Measurements from ENCODE around the gene SNX5. TPM values are rescaled to one million over a fixed set of nuclear protein-coding genes. Genes with fewer than 3 reads are reported as not detected.

SNX5 gene
- total and polyA plus RNA-seq, 2 of the 13 experiments (the other 11 are each of a cell fraction or from before 2014, with no cell fraction given) = 664 to 1,040 TPM

DNA sequence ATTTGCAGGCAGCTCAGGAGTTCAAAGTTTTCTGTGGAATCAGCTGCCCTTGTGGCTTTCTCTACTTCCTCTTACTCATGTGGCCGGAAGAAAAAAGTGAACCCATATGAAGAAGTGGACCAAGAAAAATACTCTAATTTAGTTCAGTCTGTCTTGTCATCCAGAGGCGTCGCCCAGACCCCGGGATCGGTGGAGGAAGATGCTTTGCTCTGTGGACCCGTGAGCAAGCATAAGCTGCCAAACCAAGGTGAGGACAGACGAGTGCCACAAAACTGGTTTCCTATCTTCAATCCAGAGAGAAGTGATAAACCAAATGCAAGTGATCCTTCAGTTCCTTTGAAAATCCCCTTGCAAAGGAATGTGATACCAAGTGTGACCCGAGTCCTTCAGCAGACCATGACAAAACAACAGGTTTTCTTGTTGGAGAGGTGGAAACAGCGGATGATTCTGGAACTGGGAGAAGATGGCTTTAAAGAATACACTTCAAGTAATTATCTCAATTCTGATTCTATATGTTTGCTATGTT lies 1.4 kb upstream of the SNX5 start (continued):
- TF ChIP-seq ZNF646 (CRISPR knock-in tag; IDR thresholded peaks at IDR 0.05) = no peak
- TF ChIP-seq DNMT1 (CRISPR knock-in tag; IDR thresholded peaks at IDR 0.05) = no peak
- TF ChIP-seq PLSCR1 (CRISPR knock-in tag; IDR thresholded peaks at IDR 0.05; ENCODE audit: borderline replicate concordance) = no peak
- 0 out of 2 replicates have a peak, but pooled peaks have one; percentile 14 for TF ChIP-seq ZNF761 (CRISPR knock-in tag; conservative IDR thresholded peaks at IDR 0.05)
- TF ChIP-seq U2AF1 (optimal IDR thresholded peaks at IDR 0.05; ENCODE audit: low read depth, low read length) = no peak
- TF ChIP-seq POLR2AphosphoS5 (IDR thresholded peaks at IDR 0.05; ENCODE audit: low read depth, low read length) = peak; percentile 17
- TF ChIP-seq TGIF2 (CRISPR knock-in tag; IDR thresholded peaks at IDR 0.05) = 0 out of 2 replicates have a peak, but pooled peaks have one; percentile 51
- no peak for TF ChIP-seq ZBTB38 (CRISPR knock-in tag; IDR thresholded peaks at IDR 0.05)
- TF ChIP-seq SMARCC2 (IDR thresholded peaks at IDR 0.05) = no peak; the same call in 1 of the 2 replicates
- no peak for TF ChIP-seq ZNF747 (CRISPR knock-in tag; IDR thresholded peaks at IDR 0.05; ENCODE audit: borderline replicate concordance)
- no peak for TF ChIP-seq BRCA1 (CRISPR knock-in tag; IDR thresholded peaks at IDR 0.05)
- TF ChIP-seq ZNF768 (CRISPR knock-in tag; IDR thresholded peaks at IDR 0.05) = no peak
- TF ChIP-seq RARA (CRISPR knock-in tag; IDR thresholded peaks at IDR 0.05) = no peak
- TF ChIP-seq, protein P1, sequence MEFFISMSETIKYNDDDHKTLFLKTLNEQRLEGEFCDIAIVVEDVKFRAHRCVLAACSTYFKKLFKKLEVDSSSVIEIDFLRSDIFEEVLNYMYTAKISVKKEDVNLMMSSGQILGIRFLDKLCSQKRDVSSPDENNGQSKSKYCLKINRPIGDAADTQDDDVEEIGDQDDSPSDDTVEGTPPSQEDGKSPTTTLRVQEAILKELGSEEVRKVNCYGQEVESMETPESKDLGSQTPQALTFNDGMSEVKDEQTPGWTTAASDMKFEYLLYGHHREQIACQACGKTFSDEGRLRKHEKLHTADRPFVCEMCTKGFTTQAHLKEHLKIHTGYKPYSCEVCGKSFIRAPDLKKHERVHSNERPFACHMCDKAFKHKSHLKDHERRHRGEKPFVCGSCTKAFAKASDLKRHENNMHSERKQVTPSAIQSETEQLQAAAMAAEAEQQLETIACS (CRISPR knock-in tag; IDR thresholded peaks at IDR 0.05) = no peak
- no peak for TF ChIP-seq ZNF546 (CRISPR knock-in tag; conservative IDR thresholded peaks at IDR 0.05)
- no peak for TF ChIP-seq SRSF9 (IDR thresholded peaks at IDR 0.05; ENCODE audit: borderline replicate concordance, insufficient read depth, low read depth, low read length, poor library complexity, severe bottlenecking)
- TF ChIP-seq ZNF780A (CRISPR knock-in tag; IDR thresholded peaks at IDR 0.05) = no peak
- no peak for TF ChIP-seq CENPX (CRISPR knock-in tag; IDR thresholded peaks at IDR 0.05)
- no peak for TF ChIP-seq IRX3 (CRISPR knock-in tag; IDR thresholded peaks at IDR 0.05; ENCODE audit: borderline replicate concordance, low read depth)
- TF ChIP-seq ZSCAN22 (CRISPR knock-in tag; IDR thresholded peaks at IDR 0.05) = no peak
- TF ChIP-seq ZEB1 (IDR thresholded peaks at IDR 0.05; ENCODE audit: insufficient replicate concordance, low read depth) = no peak
- no peak for TF ChIP-seq ZMYM3 (CRISPR knock-in tag; IDR thresholded peaks at IDR 0.05)
- TF ChIP-seq GATAD2A (CRISPR knock-in tag; IDR thresholded peaks at IDR 0.05) = peak; percentile 27; the same call in 1 of the 2 replicates
- TF ChIP-seq FOXM1 (CRISPR knock-in tag; IDR thresholded peaks at IDR 0.05) = no peak
- peak; percentile 87; the same call in 1 of the 2 replicates for TF ChIP-seq ZNF816 (CRISPR knock-in tag; IDR thresholded peaks at IDR 0.05; ENCODE audit: borderline replicate concordance)
